Bronchial epithelial cell (primary cell): ENCODE measurements around the gene HUNK. TPM values are rescaled to one million over a fixed set of nuclear protein-coding genes. Genes with fewer than 3 reads are reported as not detected.

ENCODE experiments used
- DNase-seq: peaks from one replicate; pipeline ENCODE4 v3.0.0-alpha.2; 2010; ENCODE audit warnings: low read depth
- FAIRE-seq: peaks from 2 replicates; lab custom pipeline; 2011; peaks lifted over from hg19 to GRCh38; lab: Jason Lieb, UNC
- H3K27me3 ChIP-seq: 2 replicates; pipeline ENCODE4 v1.5.1; 2011; ENCODE audit warnings: low read length; ENCODE audit not compliant: control insufficient read depth, insufficient read depth
- H3K36me3 ChIP-seq: 2 replicates; pipeline ENCODE4 v1.5.1; 2011; ENCODE audit warnings: low read length; ENCODE audit not compliant: control insufficient read depth, insufficient read depth
- H3K4me3 ChIP-seq: 2 replicates; pipeline ENCODE4 v1.5.1; 2011; ENCODE audit warnings: mild to moderate bottlenecking, low read depth, low read length, control low read depth
- CTCF ChIP-seq: IDR thresholded peaks from 2 replicates; pipeline ENCODE4 v1.5.1; 2011; ENCODE audit warnings: mild to moderate bottlenecking, moderate library complexity, low read length, control low read depth, inconsistent platforms; ENCODE audit not compliant: insufficient read depth, severe bottlenecking
- total RNA-seq: library from RNA; depleted of rRNA; stranded (reverse); fragments of >200 nt; gene quantifications from 2 replicates; pipeline ENCODE4 v1.2.1, GENCODE V29; 2014

The HUNK gene
- total RNA-seq, 1 donor from 2014 or later: under 0.01 TPM

- Histone ChIP-seq H3K36me3 (no peaks in the 10 kb centered on the region), H3K4me3 (no peak overlapping the region), H3K27me3 (no peaks in the 10 kb centered on the region)
- FAIRE-seq (no peak), DNase-seq (no peak)
- TF ChIP-seq CTCF: no peak
Observed at GRCh38 chr21:31932470-31932764, 59.6 kb downstream of the HUNK start.

- no peak for TF ChIP-seq CTCF
Observed at GRCh38 chr21:31937303-31937702, 64.5 kb downstream of the HUNK start.

DNA sequence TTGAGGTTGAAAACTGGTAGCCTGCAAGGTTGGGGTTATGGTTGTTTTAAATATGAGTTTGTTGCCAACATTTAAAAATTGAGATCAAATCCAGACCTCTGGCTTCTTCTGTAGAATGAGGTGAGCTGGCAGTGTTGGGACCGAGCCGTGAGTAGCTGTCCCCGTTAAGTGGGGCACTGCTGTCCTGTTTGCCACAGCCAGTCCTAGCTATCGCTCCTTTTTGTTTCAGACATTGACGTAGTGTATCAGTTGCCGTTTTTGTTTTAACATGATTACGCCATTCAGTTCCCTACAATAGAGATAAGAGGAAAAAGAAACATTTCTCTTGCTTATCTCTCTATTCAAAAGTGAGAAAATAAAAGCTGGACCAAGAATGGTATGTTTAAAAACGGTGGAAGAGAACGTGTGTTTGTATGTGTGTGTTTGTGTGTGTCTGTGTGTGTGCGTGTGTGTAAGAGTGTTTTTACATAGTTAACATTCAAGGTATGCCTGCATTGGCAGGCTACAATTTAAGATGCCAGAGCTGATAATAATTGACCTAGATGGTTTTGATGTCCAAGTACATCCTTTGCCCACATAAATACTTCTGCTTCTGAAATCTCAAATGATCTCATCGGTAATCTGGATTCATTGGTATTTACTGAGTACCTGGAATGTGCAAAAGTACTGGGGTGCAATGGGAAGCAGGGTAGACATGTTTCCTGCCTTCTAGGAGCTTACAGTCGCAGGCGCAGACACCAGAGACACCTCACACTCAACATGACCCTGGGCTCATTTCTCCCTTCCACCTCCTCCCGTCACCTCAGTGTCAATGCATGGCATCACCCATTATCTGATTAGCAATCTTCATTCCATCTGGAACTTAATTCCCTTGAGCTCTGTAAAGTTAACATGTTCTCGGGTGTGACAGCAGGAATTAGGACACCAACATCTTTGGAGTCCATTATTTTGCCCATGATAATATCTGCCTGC is 65.8 kb downstream of the HUNK start:
- no peak overlapping the region for H3K4me3 ChIP-seq
- H3K36me3 ChIP-seq: no peaks in the 10 kb centered on the region
- no peak for DNase-seq
- no peaks in the 10 kb centered on the region for H3K27me3 ChIP-seq
- FAIRE-seq: no peak
- TF ChIP-seq CTCF: no peak

More at GRCh38 chr21:31937303-31937702, 64.5 kb downstream of the HUNK start:
- H3K36me3 ChIP-seq: no peaks in the 10 kb centered on the region
- no peak for DNase-seq
- no peak overlapping the region for H3K4me3 ChIP-seq
- FAIRE-seq: no peak
- no peaks in the 10 kb centered on the region for H3K27me3 ChIP-seq

- TF ChIP-seq CTCF: no peak
- Histone ChIP-seq H3K4me3 (no peak overlapping the region), H3K27me3 (no peaks in the 10 kb centered on the region), H3K36me3 (no peaks in the 10 kb centered on the region)
- DNase-seq (no peak), FAIRE-seq (no peak)
Observed at GRCh38 chr21:31941694-31942093, 68.9 kb downstream of the HUNK start.

DNA sequence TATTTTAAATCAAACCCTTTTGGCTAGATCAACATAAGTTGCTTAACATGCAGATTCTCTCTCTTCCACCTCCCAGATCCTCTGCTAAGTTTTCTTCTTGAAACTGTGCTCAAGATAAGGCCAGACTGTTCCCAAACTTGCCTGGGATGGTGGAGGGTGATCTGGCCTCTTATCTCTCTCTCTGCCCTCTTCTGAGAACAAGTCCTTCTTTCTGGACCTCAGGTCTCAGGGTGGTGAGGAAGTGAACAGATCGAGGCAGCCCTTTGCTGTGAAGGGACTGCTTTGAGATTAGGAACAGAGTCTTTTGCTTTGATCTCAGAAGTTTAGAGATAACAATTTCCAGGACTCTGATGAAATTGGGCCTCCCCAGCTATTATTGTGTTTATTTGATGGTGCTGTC is 70.7 kb downstream of the HUNK start:
- H3K36me3 ChIP-seq: no peaks in the 10 kb centered on the region
- no peak for FAIRE-seq
- TF ChIP-seq CTCF: no peak
- no peak overlapping the region for H3K4me3 ChIP-seq
- DNase-seq: no peak
- H3K27me3 ChIP-seq: no peaks in the 10 kb centered on the region
